ENCODE results near the gene FAM9A. TPM values are rescaled to one million over a fixed set of nuclear protein-coding genes. Genes with fewer than 3 reads are reported as not detected.
"Not testable (repeated sequence)": the region's sequence is repeated elsewhere in the genome, so short reads cannot be mapped to it uniquely, and the experiment has no call there.

The FAM9A gene
- total RNA-seq, 2 donors from 2014 or later: 1.3 TPM; not detected in 1

GRCh38 chrX:8773117-8773516 lies 28.1 kb downstream of the FAM9A start:
- H3K36me3 ChIP-seq: no peaks in the 10 kb centered on the region
- 100% methylated on average over 1 of the region's 5 CpGs for WGBS
- TF ChIP-seq CTCF (IDR thresholded peaks at IDR 0.05): no peak
- TF ChIP-seq POLR2AphosphoS5 (IDR thresholded peaks at IDR 0.05): no peak
- TF ChIP-seq POLR2A (IDR thresholded peaks at IDR 0.05): no peak
- DNase-seq (ENCODE audit: low spot score): no peak
- no peak overlapping the region for H3K27ac ChIP-seq
- intact Hi-C loops (cut with DNase I): no loop called here
- no peaks in the 10 kb centered on the region for H3K27me3 ChIP-seq (replicated peaks; ENCODE audit: insufficient read depth)
- H3K4me1 ChIP-seq (replicated peaks): no peaks in the 10 kb centered on the region
- no peak overlapping the region for H3K4me3 ChIP-seq
- no peaks in the 10 kb centered on the region for H3K9me3 ChIP-seq

DNA sequence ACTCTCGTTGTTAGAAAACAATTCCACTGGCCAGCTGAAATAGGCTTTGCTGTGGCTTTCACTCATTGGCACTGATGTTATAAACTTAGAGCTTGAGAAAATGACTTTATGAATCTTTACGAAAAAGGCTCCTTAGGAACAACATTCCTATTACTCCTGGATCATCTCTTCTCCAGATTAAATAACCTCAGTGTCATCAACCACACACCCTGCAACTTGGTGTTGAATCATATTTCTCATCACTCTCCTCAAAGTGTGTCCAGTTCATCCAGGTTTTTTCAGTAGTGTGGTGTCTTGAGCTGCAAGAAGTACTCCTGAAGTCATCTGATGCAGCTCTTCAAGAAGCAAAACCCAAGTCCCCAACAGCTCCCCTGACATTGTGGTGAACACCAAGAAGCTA lies 41.2 kb downstream of the FAM9A start:
- Histone ChIP-seq H3K27me3 (replicated peaks; ENCODE audit: insufficient read depth) (no peaks in the 10 kb centered on the region), H3K9me3 (no peaks in the 10 kb centered on the region), H3K4me3 (no peak overlapping the region), H3K36me3 (no peaks in the 10 kb centered on the region), H3K4me1 (replicated peaks) (no peaks in the 10 kb centered on the region), H3K27ac (no peak overlapping the region)
- DNase-seq (ENCODE audit: low spot score): no peak
- TF ChIP-seq POLR2A (IDR thresholded peaks at IDR 0.05) (no peak), POLR2AphosphoS5 (IDR thresholded peaks at IDR 0.05) (no peak), CTCF (IDR thresholded peaks at IDR 0.05) (no peak)
- intact Hi-C loops (cut with DNase I): no loop called here
- 95% methylated on average over 2 of the region's 2 CpGs for WGBS

GRCh38 chrX:8758706-8759105 lies 42.5 kb downstream of the FAM9A start:
- H3K27me3 ChIP-seq (replicated peaks; ENCODE audit: insufficient read depth); H3K4me1 ChIP-seq (replicated peaks); H3K4me3 ChIP-seq; DNase-seq (ENCODE audit: low spot score); H3K27ac ChIP-seq; H3K36me3 ChIP-seq; intact Hi-C loops (cut with DNase I); H3K9me3 ChIP-seq: not testable (repeated sequence)
- WGBS: 39% methylated on average over 5 of the region's 5 CpGs

DNA sequence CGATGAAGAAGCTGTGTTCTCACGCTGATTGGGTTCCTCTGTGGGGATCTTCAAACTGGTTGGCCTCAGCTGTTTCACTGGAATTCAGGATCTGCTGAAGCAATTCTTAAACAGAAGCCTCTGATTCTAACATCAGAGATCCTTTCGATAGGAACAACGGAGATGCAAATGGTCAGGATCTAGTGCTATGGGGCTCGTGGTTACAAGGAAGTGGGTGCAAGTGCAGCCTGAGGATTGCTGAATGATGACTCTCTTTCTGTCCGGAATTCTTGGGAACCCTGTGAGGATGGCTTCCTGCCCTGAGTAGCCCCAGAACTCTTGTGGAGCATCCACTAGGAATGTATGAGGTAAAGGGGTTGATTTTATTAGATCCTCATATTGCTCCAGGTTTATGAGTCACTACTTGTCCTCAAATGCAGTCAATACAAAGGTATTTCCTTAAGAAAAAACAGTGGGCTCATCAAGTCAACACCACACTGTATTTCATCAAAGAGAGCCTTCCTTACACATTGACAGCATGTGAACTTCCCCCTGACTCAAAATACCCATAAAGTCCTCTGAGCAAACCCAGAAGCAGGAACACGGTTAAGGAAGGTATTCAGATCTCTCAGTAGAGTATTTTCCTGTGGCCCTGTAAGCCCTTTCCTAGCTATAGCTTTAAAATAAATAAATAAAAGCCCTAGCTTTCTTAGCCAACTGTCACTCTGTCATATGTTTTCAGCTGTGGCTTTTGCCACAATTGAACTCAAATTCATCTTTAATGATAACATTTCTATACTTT lies 43.4 kb downstream of the FAM9A start:
- H3K4me3 ChIP-seq; H3K27me3 ChIP-seq (replicated peaks; ENCODE audit: insufficient read depth); H3K9me3 ChIP-seq; H3K36me3 ChIP-seq; H3K4me1 ChIP-seq (replicated peaks); H3K27ac ChIP-seq; intact Hi-C loops (cut with DNase I); DNase-seq (ENCODE audit: low spot score): not testable (repeated sequence)
- 78% methylated on average over 3 of the region's 7 CpGs for WGBS

DNA sequence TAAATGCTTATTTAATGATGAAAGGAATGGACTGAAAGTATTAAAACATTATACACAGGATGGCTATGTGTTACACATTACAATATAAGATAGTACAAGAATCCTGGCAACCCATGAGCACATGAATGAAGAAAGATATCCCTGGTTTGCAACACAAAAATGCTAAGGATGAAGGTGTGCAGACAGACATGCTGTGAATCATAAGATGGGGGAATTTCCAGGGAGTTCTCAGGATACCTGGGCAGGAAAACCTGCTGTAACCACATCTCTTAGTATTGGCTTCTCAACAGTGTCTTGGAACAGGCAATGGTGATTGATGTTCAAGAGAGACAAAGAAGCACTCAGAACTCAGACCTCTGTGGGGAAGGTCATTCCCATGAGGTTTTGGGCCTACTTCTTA lies 45.4 kb downstream of the FAM9A start:
- intact Hi-C loops (cut with DNase I): no loop called here

More for the DNA sequence above, 45.4 kb downstream of the FAM9A start:
- Histone ChIP-seq H3K36me3 (no peaks in the 10 kb centered on the region), H3K9me3 (no peaks in the 10 kb centered on the region), H3K4me1 (replicated peaks) (no peaks in the 10 kb centered on the region), H3K27ac (no peak overlapping the region), H3K4me3 (no peak overlapping the region), H3K27me3 (replicated peaks; ENCODE audit: insufficient read depth) (no peaks in the 10 kb centered on the region)
- no peak for DNase-seq (ENCODE audit: low spot score)
- TF ChIP-seq CTCF (IDR thresholded peaks at IDR 0.05) (no peak), POLR2AphosphoS5 (IDR thresholded peaks at IDR 0.05) (no peak), POLR2A (IDR thresholded peaks at IDR 0.05) (no peak)

Data from prostate gland (tissue), 2 donors.